GM12878 (cell line): ENCODE measurements around the gene TACC2. TPM values are rescaled to one million over a fixed set of nuclear protein-coding genes. Genes with fewer than 3 reads are reported as not detected.

ENCODE experiments used
- ATAC-seq: fragments of 200-7000 bp; cut with Tn5 transposase; 3 replicates; pipeline ENCODE4 v1.9.1; 2020; ENCODE audit warnings: mild to moderate bottlenecking, moderate library complexity
- BruUV-seq: library from RNA; stranded (reverse); fragments of 400-500 nt; replicated peaks from 2 replicates; lab custom pipeline; 2021; lab: Mats Ljungman, UMichigan
- CTCF ChIA-PET: fragments of 300-600 bp; sonication (Branson Sonifier 250); formaldehyde crosslinking; extraction: SDS; loops from one replicate; lab custom pipeline; 2021; ENCODE audit warnings: inconsistent platforms; lab: Yijun Ruan, JAX
- POLR2A ChIA-PET: fragments of 350-600 bp; formaldehyde crosslinking; extraction: SDS; loops from one replicate; lab custom pipeline; 2021; ENCODE audit warnings: inconsistent platforms; lab: Charles Lee
- RAD21 ChIA-PET: fragments of 300-600 bp; sonication (Branson Sonifier 250); formaldehyde crosslinking; loops from one replicate; lab custom pipeline; 2023; ENCODE audit warnings: antibody characterized with exemption; ENCODE audit not compliant: unreplicated experiment; lab: Charles Lee
- SMC1A ChIA-PET: fragments of 300-600 bp; sonication (Branson Sonifier 250); formaldehyde crosslinking; loops from one replicate; lab custom pipeline; 2023; ENCODE audit not compliant: unreplicated experiment, uncharacterized antibody; lab: Charles Lee
- DNase-seq: peaks from one replicate; pipeline ENCODE4 v3.0.0-alpha.2; 2011; ENCODE audit warnings: low read depth, low spot score
- FAIRE-seq: peaks from 3 replicates; lab custom pipeline; 2011; peaks lifted over from hg19 to GRCh38; lab: Jason Lieb, UNC
- H2AFZ ChIP-seq: 2 replicates; pipeline ENCODE4 v1.6.0; 2011; ENCODE audit warnings: low read depth, low read length, control low read depth; ENCODE audit not compliant: control insufficient read depth
- H3K27ac ChIP-seq: 2 replicates; pipeline ENCODE4 v1.5.1; 2011; ENCODE audit warnings: control low read depth; ENCODE audit not compliant: control insufficient read depth, insufficient read depth
- H3K27me3 ChIP-seq, 2 experiments: replicated peaks in 1 of 2; 2 replicates each; pipeline versions ENCODE4 v1.6.0 to v1.6.1; 2011; ENCODE audit warnings: low read length in 1 of 2; ENCODE audit not compliant: control insufficient read depth in 2 of 2, insufficient read depth in 2 of 2
- H3K36me3 ChIP-seq, 2 experiments: 2 replicates each; pipeline ENCODE4 v1.5.1; 2011; ENCODE audit warnings: low read length in 1 of 2; ENCODE audit not compliant: control insufficient read depth in 2 of 2, insufficient read depth in 2 of 2
- H3K4me1 ChIP-seq: 2 replicates; pipeline ENCODE4 v1.6.1; 2011; ENCODE audit warnings: mild to moderate bottlenecking, low read length, moderate library complexity, mixed read lengths; ENCODE audit not compliant: control insufficient read depth, insufficient read depth
- H3K4me2 ChIP-seq: 2 replicates; pipeline ENCODE4 v1.6.0; 2011; ENCODE audit warnings: control low read depth; ENCODE audit not compliant: control insufficient read depth, insufficient read depth
- H3K4me3 ChIP-seq: fragments of 200-600 bp; sonication (generic); 2 replicates; pipeline ENCODE4 v1.5.1; 2016
- H3K79me2 ChIP-seq: 2 replicates; pipeline ENCODE4 v1.6.0; 2011; ENCODE audit warnings: low read length; ENCODE audit not compliant: control insufficient read depth, insufficient read depth
- H3K9ac ChIP-seq: 2 replicates; pipeline ENCODE4 v1.8.0; 2011; ENCODE audit warnings: low read length, control low read depth, mixed read lengths; ENCODE audit not compliant: control insufficient read depth, insufficient read depth
- H3K9me3 ChIP-seq: replicated peaks from 3 replicates; pipeline ENCODE4 v1.5.1; 2011; ENCODE audit warnings: mild to moderate bottlenecking, low read length; ENCODE audit not compliant: control insufficient read depth, insufficient read depth
- H4K20me1 ChIP-seq: 2 replicates; pipeline ENCODE4 v1.6.0; 2011; ENCODE audit not compliant: control insufficient read depth, insufficient read depth
- BCL3 ChIP-seq: IDR thresholded peaks from 2 replicates; pipeline ENCODE4 v1.6.1; 2011; ENCODE audit warnings: borderline replicate concordance, low read depth, mild to moderate bottlenecking, moderate library complexity, low read length; ENCODE audit not compliant: insufficient read depth, poor library complexity, severe bottlenecking
- ETV6 ChIP-seq, 2 experiments: fragments of 450-650 bp in 1 of 2; IDR thresholded peaks in 1 of 2; conservative IDR thresholded peaks in 1 of 2; 2 replicates each; pipeline ENCODE4 v1.6.1; 2014; ENCODE audit warnings: antibody characterized with exemption in 1 of 2, borderline replicate concordance in 1 of 2, low read depth in 1 of 2, mild to moderate bottlenecking in 1 of 2, moderate library complexity in 1 of 2
- GATAD2B ChIP-seq: fragments of 450-650 bp; conservative IDR thresholded peaks from 2 replicates; pipeline ENCODE4 v1.6.1; 2017; ENCODE audit warnings: low read depth, mild to moderate bottlenecking, moderate library complexity
- KAT2A ChIP-seq: conservative IDR thresholded peaks from 2 replicates; pipeline ENCODE4 v1.6.1; 2011; ENCODE audit warnings: low read depth, low read length; ENCODE audit not compliant: control insufficient read depth
- KDM1A ChIP-seq: fragments of 200-600 bp; sonication (generic); IDR thresholded peaks from 2 replicates; pipeline ENCODE4 v1.6.1; 2016; ENCODE audit warnings: borderline replicate concordance
- RBBP5 ChIP-seq: fragments of 200-600 bp; sonication (generic); conservative IDR thresholded peaks from 2 replicates; pipeline ENCODE4 v1.6.1; 2016
- SREBF1 ChIP-seq: IDR thresholded peaks from 2 replicates; pipeline ENCODE4 v1.6.1; 2012; ENCODE audit warnings: mild to moderate bottlenecking, low read length
- ZNF687 ChIP-seq: fragments of 450-650 bp; IDR thresholded peaks from 2 replicates; pipeline ENCODE4 v1.6.1; 2017; ENCODE audit warnings: mild to moderate bottlenecking, moderate library complexity
- WGBS: methylation state at CpG from one replicate; pipeline ENCODE4 v1.1.6; 2016; ENCODE audit warnings: low lambda C conversion rate; ENCODE audit not compliant: insufficient replicate concordance, insufficient coverage; ENCODE audit errors: missing lambda C conversion rate; 5-methylcytosine and 5-hydroxymethylcytosine counted together
- in situ Hi-C: fragments of 300-500 bp; cut with MboI; formaldehyde crosslinking; loops from 9 replicates; pipeline ENCODE4 v1.14.3; 2018; ENCODE audit warnings: mixed read lengths
- intact Hi-C: fragments of 100-400 bp; cut with micrococcal nuclease; formaldehyde crosslinking; loops from one replicate; pipeline ENCODE4 v1.14.2; 2022; ENCODE audit not compliant: unreplicated experiment
- polyA plus RNA-seq, 11 experiments: library from polyadenylated mRNA; depleted of rRNA in 4 of 11; unstranded in 6 of 11; stranded (reverse) in 5 of 11; fragments of >200 nt; fragmentation: Nextera tagmentation in 4 of 11; fragmentation: Illumina TruSeq in 1 of 11; extraction: Ambion mirVana in 4 of 11; extraction: Trizol in 1 of 11; gene quantifications; 1 replicate in 1 of 11; 2 replicates in 10 of 11; pipeline versions ENCODE4 v1.2.1 to v1.2.3, GENCODE V29; 2011 to 2016; ENCODE audit warnings: inconsistent platforms in 2 of 11, missing spikeins in 2 of 11, low read depth in 1 of 11
- total RNA-seq, 4 experiments: library from RNA; depleted of rRNA in 3 of 4; stranded (reverse); fragments of >200 nt in 3 of 4; fragmentation: Illumina TruSeq in 1 of 4; extraction: Trizol in 1 of 4; gene quantifications; 2 replicates each; pipeline versions ENCODE4 v1.2.1 to v1.2.3, GENCODE V29; 2013 to 2021

The TACC2 gene
- total and polyA plus RNA-seq, 10 of the 15 experiments (the other 5 are each of a cell fraction or from before 2014, with no cell fraction given), result 0.07 to 0.64 (median 0.13) TPM; not detected in 5

- no TSS peak for BruUV-seq
- intact Hi-C loops, result no loop called here
- Histone ChIP-seq H4K20me1 (no peaks in the 10 kb centered on the region), H3K36me3 (no peaks in the 10 kb centered on the region), H3K27ac (no peak overlapping the region), H3K4me2 (no peak overlapping the region), H3K9me3 (no peaks in the 10 kb centered on the region), H3K4me1 (no peaks in the 10 kb centered on the region), H2AFZ (no peak overlapping the region), H3K79me2 (no peaks in the 10 kb centered on the region), H3K4me3 (no peak overlapping the region), H3K9ac (no peak overlapping the region), H3K27me3 (peaks cover 0 to 6% of the 10 kb centered on the region in 2 experiments; a peak in 3 of 4 replicates)
- TF ChIP-seq KDM1A (no peak), BCL3 (no peak)
- CTCF ChIA-PET, result no interaction called here
- no peak for ATAC-seq
- RAD21 ChIA-PET, result no interaction called here
- SMC1A ChIA-PET, result no interaction called here
- no peak for DNase-seq
- POLR2A ChIA-PET, result no interaction called here
- 24% methylated on average over 14 of the region's 14 CpGs for WGBS
- in situ Hi-C loops, result no loop called here
- FAIRE-seq, result no peak
These were observed 219.8 kb downstream of the TACC2 start for GRCh38 chr10:122208571-122209430.

- RAD21 ChIA-PET, result no interaction called here
- CTCF ChIA-PET, result no interaction called here
- POLR2A ChIA-PET, result no interaction called here
- Histone ChIP-seq H3K27ac (no peak overlapping the region), H3K9ac (no peak overlapping the region), H4K20me1 (no peaks in the 10 kb centered on the region), H3K27me3 (peaks cover 0 to 6% of the 10 kb centered on the region in 2 experiments; a peak in 3 of 4 replicates), H3K9me3 (no peaks in the 10 kb centered on the region), H3K79me2 (no peaks in the 10 kb centered on the region), H3K4me3 (no peak overlapping the region), H2AFZ (no peak overlapping the region), H3K4me1 (no peaks in the 10 kb centered on the region), H3K36me3 (no peaks in the 10 kb centered on the region), H3K4me2 (no peak overlapping the region)
- no TSS peak for BruUV-seq
- intact Hi-C loops, result no loop called here
- SMC1A ChIA-PET, result no interaction called here
- DNase-seq (no peak), FAIRE-seq (no peak), ATAC-seq (no peak)
- WGBS, result 38% methylated on average over 30 of the region's 30 CpGs
- in situ Hi-C loops, result no loop called here
- TF ChIP-seq KAT2A, result no peak
- TF ChIP-seq ETV6 (conservative IDR thresholded peaks at IDR 0.05 in 1 of 2, IDR thresholded peaks at IDR 0.05 in 1 of 2; ENCODE audit: borderline replicate concordance in 1 of 2, low read depth in 1 of 2), result no peak
- no peak for TF ChIP-seq SREBF1
- no peak for TF ChIP-seq ZNF687
- no peak for TF ChIP-seq GATAD2B
- TF ChIP-seq RBBP5, result no peak
These were observed 221.7 kb downstream of the TACC2 start for GRCh38 chr10:122210481-122211265.
